Memory B cell (primary cell): ENCODE data around the gene ABCG1.
A peak's percentile ranks its signal among the peaks of the same experiment; 100 is the strongest.

Source experiments
- ATAC-seq: fragments of 150-1000 bp; cut with Tn5 transposase; 2 replicates; pipeline ENCODE4 v1.10.0; 2021; ENCODE audit warnings: low read depth, mild to moderate bottlenecking, moderate library complexity
- DNase-seq, 2 donors: peaks; one replicate each; pipeline ENCODE4 v3.0.0; 2022; ENCODE audit warnings: low spot score in 2 of 2
- H3K27ac Mint-ChIP-seq: one replicate; pipeline ENCODE4 v1.8.0; 2022; ENCODE audit warnings: mild to moderate bottlenecking, moderate library complexity, mixed read lengths
- H3K27me3 Mint-ChIP-seq: one replicate; pipeline ENCODE4 v1.8.0; 2022; ENCODE audit warnings: mixed read lengths
- H3K36me3 Mint-ChIP-seq: one replicate; pipeline ENCODE4 v1.8.0; 2022; ENCODE audit warnings: mild to moderate bottlenecking, mixed read lengths
- H3K4me1 Mint-ChIP-seq: one replicate; pipeline ENCODE4 v1.8.0; 2022; ENCODE audit warnings: mixed read lengths
- H3K4me3 Mint-ChIP-seq: one replicate; pipeline ENCODE4 v1.8.0; 2022; ENCODE audit warnings: mild to moderate bottlenecking, moderate library complexity, mixed read lengths
- H3K9me3 Mint-ChIP-seq: one replicate; pipeline ENCODE4 v1.8.0; 2022; ENCODE audit warnings: mixed read lengths

Gene ABCG1

GRCh38 chr21:42302076-42302650, 83.2 kb downstream of the ABCG1 start:
- ATAC-seq (no peak), DNase-seq (no peak)
- H3K36me3 Mint-ChIP-seq: peaks cover 3% of the 10 kb centered on the region
- no peaks in the 10 kb centered on the region for H3K9me3 Mint-ChIP-seq
- no peak overlapping the region for H3K4me3 Mint-ChIP-seq
- H3K4me1 Mint-ChIP-seq: no peaks in the 10 kb centered on the region
- peaks cover 9% of the 10 kb centered on the region for H3K27me3 Mint-ChIP-seq
- H3K27ac Mint-ChIP-seq: no peak overlapping the region

GRCh38 chr21:42302794-42303193, 83.9 kb downstream of the ABCG1 start:
- Mint-ChIP-seq H3K36me3 (no peaks in the 10 kb centered on the region), H3K4me1 (no peaks in the 10 kb centered on the region), H3K27me3 (peaks cover 14% of the 10 kb centered on the region), H3K9me3 (no peaks in the 10 kb centered on the region), H3K4me3 (no peak overlapping the region), H3K27ac (no peak overlapping the region)
- no peak for DNase-seq
- ATAC-seq: no peak

- ATAC-seq (no peak), DNase-seq (no peak)
- Mint-ChIP-seq H3K4me3 (no peak overlapping the region), H3K9me3 (no peaks in the 10 kb centered on the region), H3K4me1 (no peaks in the 10 kb centered on the region), H3K27ac (no peak overlapping the region), H3K27me3 (peaks cover 14% of the 10 kb centered on the region), H3K36me3 (no peaks in the 10 kb centered on the region)
Observed at GRCh38 chr21:42303443-42303842, 84.5 kb downstream of the ABCG1 start.

- no peaks in the 10 kb centered on the region for H3K4me1 Mint-ChIP-seq
- H3K27ac Mint-ChIP-seq: no peak overlapping the region
- H3K4me3 Mint-ChIP-seq: no peak overlapping the region
- ATAC-seq: no peak
- H3K27me3 Mint-ChIP-seq: peaks cover 14% of the 10 kb centered on the region
- no peaks in the 10 kb centered on the region for H3K9me3 Mint-ChIP-seq
- no peak for DNase-seq
- H3K36me3 Mint-ChIP-seq: no peaks in the 10 kb centered on the region
Observed at GRCh38 chr21:42304556-42305454, 85.9 kb downstream of the ABCG1 start.

GRCh38 chr21:42305707-42306147, 86.8 kb downstream of the ABCG1 start:
- ATAC-seq: no peak
- H3K4me1 Mint-ChIP-seq: no peaks in the 10 kb centered on the region
- H3K4me3 Mint-ChIP-seq: no peak overlapping the region
- peaks cover 17% of the 10 kb centered on the region for H3K27me3 Mint-ChIP-seq
- no peaks in the 10 kb centered on the region for H3K9me3 Mint-ChIP-seq
- no peak overlapping the region for H3K27ac Mint-ChIP-seq
- no peak for DNase-seq
- H3K36me3 Mint-ChIP-seq: no peaks in the 10 kb centered on the region

GRCh38 chr21:42306366-42307035, 87.6 kb downstream of the ABCG1 start:
- no peaks in the 10 kb centered on the region for H3K36me3 Mint-ChIP-seq
- H3K4me3 Mint-ChIP-seq: no peak overlapping the region
- H3K27me3 Mint-ChIP-seq: peaks cover 17% of the 10 kb centered on the region
- DNase-seq (no peak), ATAC-seq (no peak)
- H3K9me3 Mint-ChIP-seq: no peaks in the 10 kb centered on the region
- H3K27ac Mint-ChIP-seq: no peak overlapping the region
- H3K4me1 Mint-ChIP-seq: no peaks in the 10 kb centered on the region

- DNase-seq (no peak), ATAC-seq (no peak)
- no peak overlapping the region for H3K4me3 Mint-ChIP-seq
- H3K36me3 Mint-ChIP-seq: no peaks in the 10 kb centered on the region
- peaks cover 17% of the 10 kb centered on the region for H3K27me3 Mint-ChIP-seq
- no peak overlapping the region for H3K27ac Mint-ChIP-seq
- H3K4me1 Mint-ChIP-seq: no peaks in the 10 kb centered on the region
- no peaks in the 10 kb centered on the region for H3K9me3 Mint-ChIP-seq
Observed at GRCh38 chr21:42307106-42307505, 88.2 kb downstream of the ABCG1 start.

- no peaks in the 10 kb centered on the region for H3K4me1 Mint-ChIP-seq
- DNase-seq: no peak
- peaks cover 17% of the 10 kb centered on the region for H3K27me3 Mint-ChIP-seq
Observed at GRCh38 chr21:42308161-42308913, 89.4 kb downstream of the ABCG1 start.

GRCh38 chr21:42308914-42309752, 90.2 kb downstream of the ABCG1 start:
- Mint-ChIP-seq H3K4me3 (no peak overlapping the region), H3K27me3 (peaks cover 17% of the 10 kb centered on the region), H3K27ac (no peak overlapping the region), H3K9me3 (no peaks in the 10 kb centered on the region), H3K36me3 (no peaks in the 10 kb centered on the region), H3K4me1 (no peaks in the 10 kb centered on the region)
- ATAC-seq (no peak), DNase-seq (no peak)

More at GRCh38 chr21:42308161-42308913, 89.4 kb downstream of the ABCG1 start:
- Mint-ChIP-seq H3K4me3 (no peak overlapping the region), H3K27ac (no peak overlapping the region), H3K36me3 (no peaks in the 10 kb centered on the region), H3K9me3 (no peaks in the 10 kb centered on the region)
- no peak for ATAC-seq

- DNase-seq: peak; percentile 71 to 82
- Mint-ChIP-seq H3K27me3 (peaks cover 17% of the 10 kb centered on the region), H3K4me3 (no peak overlapping the region), H3K9me3 (no peaks in the 10 kb centered on the region), H3K27ac (peak overlapping the region; percentile 54), H3K36me3 (no peaks in the 10 kb centered on the region), H3K4me1 (no peaks in the 10 kb centered on the region)
- peak; percentile 74 for ATAC-seq
Observed at GRCh38 chr21:42309753-42310213, 90.8 kb downstream of the ABCG1 start.

- Mint-ChIP-seq H3K36me3 (no peaks in the 10 kb centered on the region), H3K9me3 (no peaks in the 10 kb centered on the region), H3K4me1 (no peaks in the 10 kb centered on the region), H3K27ac (peak overlapping the region; percentile 54), H3K4me3 (no peak overlapping the region), H3K27me3 (peaks cover 17% of the 10 kb centered on the region)
- ATAC-seq (no peak), DNase-seq (no peak)
Observed at GRCh38 chr21:42310411-42311001, 91.6 kb downstream of the ABCG1 start.

- Mint-ChIP-seq H3K4me1 (no peaks in the 10 kb centered on the region), H3K27ac (no peak overlapping the region), H3K9me3 (no peaks in the 10 kb centered on the region)
Observed at GRCh38 chr21:42311160-42311559, 92.2 kb downstream of the ABCG1 start.

More at GRCh38 chr21:42311160-42311559, 92.2 kb downstream of the ABCG1 start:
- no peak overlapping the region for H3K4me3 Mint-ChIP-seq
- no peaks in the 10 kb centered on the region for H3K36me3 Mint-ChIP-seq
- ATAC-seq: no peak
- peaks cover 14% of the 10 kb centered on the region for H3K27me3 Mint-ChIP-seq
- no peak for DNase-seq
